PFSK-1 (cell line): ENCODE data around the gene MTUS2.

Experiments
- FOXP2 ChIP-seq: optimal IDR thresholded peaks from 2 replicates; pipeline ENCODE3; 2011; ENCODE audit warnings: borderline replicate concordance, control low read depth, inconsistent platforms; ENCODE audit not compliant: insufficient read depth; ENCODE audit errors: extremely low read length, extremely low read depth
- POLR2AphosphoS5 ChIP-seq: IDR thresholded peaks from 2 replicates; pipeline ENCODE4 v1.6.1; 2012; ENCODE audit warnings: low read depth, mild to moderate bottlenecking, control low read depth, low read length, moderate library complexity
- SIN3A ChIP-seq: IDR thresholded peaks from 2 replicates; pipeline ENCODE4 v1.6.1; 2012; ENCODE audit warnings: mild to moderate bottlenecking, low read length, moderate library complexity, borderline replicate concordance; ENCODE audit not compliant: insufficient read depth
- TAF1 ChIP-seq: IDR thresholded peaks from 2 replicates; pipeline ENCODE4 v1.6.1; 2012; ENCODE audit warnings: low read length, control low read depth, borderline replicate concordance; ENCODE audit not compliant: insufficient read depth
- TF ChIP-seq, protein P1 (sequence below), 2 experiments: IDR thresholded peaks; 2 replicates each; pipeline versions ENCODE4 v1.6.1 to v1.8.0; 2011 to 2012; ENCODE audit warnings: low read depth in 2 of 2, low read length in 2 of 2, control low read depth in 1 of 2, inconsistent platforms in 1 of 2, mild to moderate bottlenecking in 1 of 2, moderate library complexity in 1 of 2; ENCODE audit not compliant: insufficient read depth in 1 of 2

The MTUS2 gene

GRCh38 chr13:29423050-29423449 is 602.9 kb downstream of the MTUS2 start:
- TF ChIP-seq FOXP2 (no peak), POLR2AphosphoS5 (no peak), TAF1 (no peak), SIN3A (no peak)
- TF ChIP-seq, protein P1, sequence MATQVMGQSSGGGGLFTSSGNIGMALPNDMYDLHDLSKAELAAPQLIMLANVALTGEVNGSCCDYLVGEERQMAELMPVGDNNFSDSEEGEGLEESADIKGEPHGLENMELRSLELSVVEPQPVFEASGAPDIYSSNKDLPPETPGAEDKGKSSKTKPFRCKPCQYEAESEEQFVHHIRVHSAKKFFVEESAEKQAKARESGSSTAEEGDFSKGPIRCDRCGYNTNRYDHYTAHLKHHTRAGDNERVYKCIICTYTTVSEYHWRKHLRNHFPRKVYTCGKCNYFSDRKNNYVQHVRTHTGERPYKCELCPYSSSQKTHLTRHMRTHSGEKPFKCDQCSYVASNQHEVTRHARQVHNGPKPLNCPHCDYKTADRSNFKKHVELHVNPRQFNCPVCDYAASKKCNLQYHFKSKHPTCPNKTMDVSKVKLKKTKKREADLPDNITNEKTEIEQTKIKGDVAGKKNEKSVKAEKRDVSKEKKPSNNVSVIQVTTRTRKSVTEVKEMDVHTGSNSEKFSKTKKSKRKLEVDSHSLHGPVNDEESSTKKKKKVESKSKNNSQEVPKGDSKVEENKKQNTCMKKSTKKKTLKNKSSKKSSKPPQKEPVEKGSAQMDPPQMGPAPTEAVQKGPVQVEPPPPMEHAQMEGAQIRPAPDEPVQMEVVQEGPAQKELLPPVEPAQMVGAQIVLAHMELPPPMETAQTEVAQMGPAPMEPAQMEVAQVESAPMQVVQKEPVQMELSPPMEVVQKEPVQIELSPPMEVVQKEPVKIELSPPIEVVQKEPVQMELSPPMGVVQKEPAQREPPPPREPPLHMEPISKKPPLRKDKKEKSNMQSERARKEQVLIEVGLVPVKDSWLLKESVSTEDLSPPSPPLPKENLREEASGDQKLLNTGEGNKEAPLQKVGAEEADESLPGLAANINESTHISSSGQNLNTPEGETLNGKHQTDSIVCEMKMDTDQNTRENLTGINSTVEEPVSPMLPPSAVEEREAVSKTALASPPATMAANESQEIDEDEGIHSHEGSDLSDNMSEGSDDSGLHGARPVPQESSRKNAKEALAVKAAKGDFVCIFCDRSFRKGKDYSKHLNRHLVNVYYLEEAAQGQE (IDR thresholded peaks at IDR 0.05; ENCODE audit: insufficient read depth in 1 of 2, low read depth in 2 of 2, low read length in 2 of 2), result no peak

DNA sequence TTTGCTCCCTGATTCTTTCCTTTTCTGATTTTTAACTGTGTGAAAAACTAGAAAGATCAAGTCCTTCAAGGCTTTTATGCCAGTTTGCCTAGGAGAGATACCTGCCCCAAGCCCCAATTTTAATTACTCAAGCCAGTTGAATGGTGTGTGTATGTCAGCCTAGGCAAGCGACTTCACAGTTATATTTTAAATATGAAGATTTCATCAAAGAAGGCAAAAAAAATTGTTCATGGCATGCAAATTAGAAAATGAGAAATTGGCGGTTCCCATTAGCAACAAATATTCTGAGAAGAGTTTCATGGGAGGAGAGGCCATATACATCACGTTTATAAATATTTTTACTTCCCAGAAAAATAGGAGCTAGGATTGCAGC is 607.8 kb downstream of the MTUS2 start:
- TF ChIP-seq POLR2AphosphoS5, result no peak
- TF ChIP-seq, protein P1 (IDR thresholded peaks at IDR 0.05; ENCODE audit: insufficient read depth in 1 of 2, low read depth in 2 of 2, low read length in 2 of 2), result no peak

DNA sequence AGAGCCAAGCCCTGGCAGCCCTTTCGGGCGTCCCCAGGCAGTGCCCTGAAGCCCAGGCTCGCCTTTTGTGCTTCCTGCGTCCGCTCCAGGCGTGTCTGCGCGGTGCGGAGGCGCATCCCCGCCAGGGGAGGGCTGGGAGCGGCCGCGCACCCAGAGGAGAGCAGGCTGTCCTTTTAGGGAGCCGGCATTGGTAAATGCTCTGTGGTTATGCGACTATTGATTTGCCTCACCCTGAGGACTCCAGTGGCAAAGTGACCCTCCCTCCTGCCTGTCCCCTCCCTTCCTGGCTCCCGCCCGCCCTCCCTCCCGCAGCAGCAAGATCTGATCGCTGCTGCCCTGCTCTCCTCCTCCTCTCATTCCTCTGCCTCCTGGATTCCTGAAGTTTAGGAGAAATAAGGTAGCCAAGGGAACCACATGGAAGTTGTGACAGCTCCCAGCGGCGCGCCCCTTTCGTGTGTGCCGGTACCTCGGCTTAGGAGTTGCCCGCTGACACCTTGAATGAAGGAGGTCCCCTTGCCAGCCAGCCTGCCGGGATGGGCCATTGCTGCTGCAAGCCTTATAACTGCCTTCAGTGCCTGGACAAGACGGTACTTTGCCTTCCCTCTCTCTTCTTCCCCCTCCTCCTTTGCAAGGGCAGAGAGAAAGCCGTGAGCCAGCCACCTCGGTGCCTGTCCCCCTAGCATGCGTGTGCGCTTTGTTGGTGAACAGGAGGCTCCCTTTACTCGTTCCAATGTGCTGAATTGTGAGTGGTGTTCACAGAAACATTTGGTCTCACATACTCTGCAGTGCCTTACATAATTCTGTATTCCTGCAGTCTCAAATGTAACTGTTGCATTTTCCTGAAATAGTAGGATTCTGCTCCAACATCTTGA is 608.4 kb downstream of the MTUS2 start:
- no peak for TF ChIP-seq SIN3A
- no peak for TF ChIP-seq TAF1
- TF ChIP-seq POLR2AphosphoS5, result no peak
- TF ChIP-seq, protein P1 (IDR thresholded peaks at IDR 0.05; ENCODE audit: insufficient read depth in 1 of 2, low read depth in 2 of 2, low read length in 2 of 2), result no peak
- TF ChIP-seq FOXP2, result no peak

DNA sequence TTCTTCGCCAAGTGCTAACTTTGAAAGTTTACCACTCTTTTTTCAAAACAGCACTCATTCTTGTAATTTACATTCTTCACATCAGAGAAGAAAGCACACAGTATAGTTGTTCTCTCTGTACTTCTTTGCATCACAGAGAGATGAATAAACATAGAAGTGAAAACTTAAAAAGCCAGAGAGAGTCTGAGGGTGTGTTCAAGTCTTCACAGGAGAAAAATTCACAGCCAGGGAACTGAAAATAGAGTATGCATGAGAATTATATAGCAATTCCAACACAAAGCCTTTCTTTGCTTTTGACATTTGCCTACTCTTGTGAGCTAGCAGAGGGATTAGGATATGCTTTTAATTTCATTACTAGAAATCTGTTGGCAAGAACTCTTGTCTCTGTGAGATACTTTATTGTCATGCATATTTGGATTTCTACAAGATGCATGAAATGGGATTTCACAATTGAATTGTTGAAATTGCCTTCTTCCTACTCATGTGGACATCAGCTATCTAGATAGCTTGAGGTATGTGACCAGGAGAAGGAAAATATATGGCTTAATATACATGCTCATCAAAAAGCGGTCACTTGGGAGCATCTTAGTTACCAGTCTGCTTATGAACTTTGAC is 609.3 kb downstream of the MTUS2 start:
- TF ChIP-seq SIN3A (no peak), POLR2AphosphoS5 (no peak), FOXP2 (no peak), TAF1 (no peak)
- TF ChIP-seq, protein P1 (IDR thresholded peaks at IDR 0.05; ENCODE audit: insufficient read depth in 1 of 2, low read depth in 2 of 2, low read length in 2 of 2), result no peak
